Measurements from ENCODE around the gene TAAR2.

DNA sequence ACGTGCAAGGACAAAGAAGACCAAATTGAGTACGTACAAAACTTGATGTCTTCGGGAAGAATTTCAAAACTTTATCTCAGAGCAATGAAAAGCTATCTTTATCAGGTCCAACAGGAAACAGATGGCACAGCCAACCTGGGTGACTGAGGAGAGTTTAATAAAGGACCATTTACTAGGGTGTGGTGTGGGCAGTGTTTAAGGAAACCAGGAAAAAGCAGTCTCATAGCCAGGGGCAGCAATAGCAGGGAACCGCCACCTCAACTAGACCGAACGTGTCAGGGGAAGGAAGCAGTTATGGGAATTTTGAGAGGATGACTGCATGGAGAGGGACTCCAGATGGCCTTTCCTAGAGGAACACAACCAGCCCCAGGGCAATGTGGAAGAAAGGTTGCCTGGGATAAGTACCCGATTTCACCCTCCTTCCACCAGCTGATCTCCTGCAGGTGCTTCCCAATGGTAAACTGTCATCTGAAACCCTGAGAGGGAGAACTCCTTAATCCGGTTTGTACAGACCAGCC lies 19.4 kb downstream of the TAAR2 start:
- TF ChIP-seq CTCF (IDR thresholded peaks at IDR 0.05; ENCODE audit: insufficient read depth, low read length, poor library complexity, severe bottlenecking) (no peak), EZH2phosphoT487 (conservative IDR thresholded peaks at IDR 0.05; ENCODE audit: low read length) (no peak)
